ENCODE results near the gene SPRY4. TPM values are rescaled to one million over a fixed set of nuclear protein-coding genes. Genes with fewer than 3 reads are reported as not detected.

The SPRY4 gene
- total and polyA plus RNA-seq, 12 donors: 12.1 to 66.1 (median 30.3) TPM

DNA sequence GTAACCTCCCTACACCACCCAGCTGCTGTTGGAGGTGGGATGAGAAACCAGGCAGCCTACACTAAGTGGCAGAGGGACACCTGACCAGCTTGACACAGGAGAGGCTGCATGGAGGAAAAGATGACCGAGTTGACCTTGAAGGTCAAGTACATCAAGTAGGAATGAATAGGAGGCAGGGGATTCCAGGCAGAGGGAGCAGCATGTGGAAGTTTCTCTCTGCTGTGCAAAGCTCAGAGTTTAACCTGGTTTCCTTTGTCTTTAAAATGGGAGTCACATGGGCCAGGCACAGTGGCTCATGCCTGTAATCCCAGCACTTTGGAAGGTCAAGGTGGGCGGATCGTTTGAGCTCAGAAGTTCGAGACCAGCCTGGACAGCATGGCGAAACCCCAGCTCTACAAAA lies 32.6 kb downstream of the SPRY4 start:
- intact Hi-C loops (cut with DNase I): no loop called here
- Histone ChIP-seq H3K27ac (no peak overlapping the region), H3K4me3 (no peak overlapping the region), H3K36me3 (replicated peaks in 1 of 2) (no peaks in the 10 kb centered on the region), H3K9me3 (replicated peaks in 1 of 3) (no peaks in the 10 kb centered on the region), H3K4me1 (replicated peaks in 1 of 2) (peaks cover 4 to 32% of the 10 kb centered on the region in 2 donors), H3K27me3 (no peaks in the 10 kb centered on the region)
- DNase-seq: no peak
- no peak for TF ChIP-seq POLR2A (IDR thresholded peaks at IDR 0.05)
- TF ChIP-seq, protein P1, sequence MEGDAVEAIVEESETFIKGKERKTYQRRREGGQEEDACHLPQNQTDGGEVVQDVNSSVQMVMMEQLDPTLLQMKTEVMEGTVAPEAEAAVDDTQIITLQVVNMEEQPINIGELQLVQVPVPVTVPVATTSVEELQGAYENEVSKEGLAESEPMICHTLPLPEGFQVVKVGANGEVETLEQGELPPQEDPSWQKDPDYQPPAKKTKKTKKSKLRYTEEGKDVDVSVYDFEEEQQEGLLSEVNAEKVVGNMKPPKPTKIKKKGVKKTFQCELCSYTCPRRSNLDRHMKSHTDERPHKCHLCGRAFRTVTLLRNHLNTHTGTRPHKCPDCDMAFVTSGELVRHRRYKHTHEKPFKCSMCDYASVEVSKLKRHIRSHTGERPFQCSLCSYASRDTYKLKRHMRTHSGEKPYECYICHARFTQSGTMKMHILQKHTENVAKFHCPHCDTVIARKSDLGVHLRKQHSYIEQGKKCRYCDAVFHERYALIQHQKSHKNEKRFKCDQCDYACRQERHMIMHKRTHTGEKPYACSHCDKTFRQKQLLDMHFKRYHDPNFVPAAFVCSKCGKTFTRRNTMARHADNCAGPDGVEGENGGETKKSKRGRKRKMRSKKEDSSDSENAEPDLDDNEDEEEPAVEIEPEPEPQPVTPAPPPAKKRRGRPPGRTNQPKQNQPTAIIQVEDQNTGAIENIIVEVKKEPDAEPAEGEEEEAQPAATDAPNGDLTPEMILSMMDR (IDR thresholded peaks at IDR 0.05): no peak
- 72 to 82% (median 79%) methylated on average over 5 of the region's 5 CpGs for WGBS, 4 donors

DNA sequence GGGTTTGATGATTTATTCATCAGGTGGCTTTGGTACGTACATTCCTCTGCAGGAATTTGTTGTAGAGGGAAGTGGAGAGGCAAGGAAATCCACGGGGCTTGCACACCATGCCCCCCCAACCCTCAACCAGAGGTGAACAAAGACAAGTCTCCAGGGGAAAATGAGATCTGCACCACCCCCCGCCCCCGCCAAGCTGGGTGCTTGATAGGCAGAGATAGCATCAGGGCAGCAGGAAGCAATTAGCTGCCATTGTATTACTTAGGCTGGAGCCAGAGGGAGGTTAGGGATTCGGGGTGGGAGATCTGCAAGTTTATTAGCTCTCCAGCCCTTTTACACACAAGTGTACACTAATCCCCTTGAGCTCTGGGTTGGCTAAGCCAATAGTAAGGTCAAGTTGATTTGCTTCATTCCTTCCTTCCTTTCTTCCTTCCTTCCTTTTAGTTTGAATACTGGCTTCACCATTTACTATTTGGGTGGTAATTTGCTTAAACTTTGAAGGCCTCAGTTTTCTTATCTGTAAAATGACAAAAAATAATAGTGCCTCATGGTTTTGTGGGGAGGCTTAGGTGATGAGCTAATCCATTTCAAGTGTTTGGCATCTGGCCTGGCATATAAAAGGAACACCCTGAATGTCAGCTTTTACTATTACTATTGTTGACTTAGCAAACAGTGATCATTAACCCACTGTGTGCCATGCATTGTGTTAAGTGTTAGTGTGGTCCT lies 34.1 kb downstream of the SPRY4 start:
- intact Hi-C loops (cut with DNase I): no loop called here
- 54 to 62% (median 59%) methylated on average over 5 of the region's 5 CpGs for WGBS, 4 donors
- Histone ChIP-seq H3K9me3 (replicated peaks in 1 of 3) (no peaks in the 10 kb centered on the region), H3K4me1 (replicated peaks in 1 of 2) (peaks cover 0 to 18% of the 10 kb centered on the region in 2 donors), H3K27me3 (no peaks in the 10 kb centered on the region), H3K36me3 (replicated peaks in 1 of 2) (no peaks in the 10 kb centered on the region), H3K27ac (no peak overlapping the region), H3K4me3 (no peak overlapping the region)
- DNase-seq: no peak
- no peak for TF ChIP-seq POLR2A (IDR thresholded peaks at IDR 0.05)
- TF ChIP-seq, protein P1 (IDR thresholded peaks at IDR 0.05): no peak

DNA sequence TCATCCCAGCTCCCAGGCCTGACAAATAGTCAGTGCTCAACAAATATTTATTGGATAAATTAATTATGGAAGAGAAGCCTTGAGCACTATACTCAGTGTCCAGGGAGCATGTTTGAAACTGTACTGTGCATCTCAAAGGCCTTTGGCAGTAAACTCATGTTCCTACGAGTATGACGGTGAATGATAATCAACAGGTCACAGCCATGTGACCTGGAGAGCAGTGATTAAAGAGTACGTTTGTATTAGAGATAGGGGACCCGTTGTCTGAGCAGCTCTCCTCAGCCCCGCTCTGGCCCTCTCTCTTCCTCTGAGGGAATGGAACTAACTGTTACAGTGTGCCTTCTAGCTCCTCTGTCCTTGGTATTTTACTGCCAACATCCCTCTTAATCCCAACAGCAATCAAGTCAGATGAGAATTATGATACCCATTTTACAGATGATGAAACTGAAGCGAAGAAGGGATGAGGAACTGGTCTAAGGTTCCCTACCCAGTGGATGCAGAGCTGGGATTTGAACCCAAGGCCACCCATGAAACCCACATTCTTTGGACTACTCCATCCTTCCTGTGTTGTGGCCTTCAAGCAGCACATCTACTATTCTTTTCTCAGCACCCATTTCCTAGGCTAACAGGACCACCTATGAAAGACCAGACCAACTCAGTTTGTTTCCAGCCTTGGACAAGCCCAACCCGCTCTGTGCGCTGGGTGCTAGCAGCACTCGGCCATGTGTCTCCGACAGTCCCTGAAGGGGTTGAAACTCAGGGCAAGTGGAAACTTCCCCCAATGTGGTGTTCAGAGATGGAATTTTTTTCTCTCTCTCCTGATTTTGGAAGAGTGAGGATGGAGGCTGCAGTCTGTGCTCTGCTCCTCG lies 34.9 kb downstream of the SPRY4 start:
- Histone ChIP-seq H3K36me3 (replicated peaks in 1 of 2) (no peaks in the 10 kb centered on the region), H3K27ac (peak overlapping the region in 1 of 5 donors; percentile 1), H3K4me1 (replicated peaks in 1 of 2) (peaks cover 0 to 16% of the 10 kb centered on the region in 2 donors), H3K4me3 (no peak overlapping the region), H3K27me3 (no peaks in the 10 kb centered on the region), H3K9me3 (replicated peaks in 1 of 3) (no peaks in the 10 kb centered on the region)
- 72 to 80% (median 76%) methylated on average over 11 of the region's 11 CpGs for WGBS, 4 donors
- intact Hi-C loops (cut with DNase I): no loop called here
- TF ChIP-seq, protein P1 (IDR thresholded peaks at IDR 0.05): no peak
- TF ChIP-seq POLR2A (IDR thresholded peaks at IDR 0.05): no peak
- DNase-seq: no peak

- DNase-seq: no peak
- Histone ChIP-seq H3K4me3 (no peak overlapping the region), H3K4me1 (replicated peaks in 1 of 2) (peaks cover 0 to 16% of the 10 kb centered on the region in 2 donors), H3K36me3 (replicated peaks in 1 of 2) (no peaks in the 10 kb centered on the region), H3K27ac (peak overlapping the region in 2 of 5 donors; percentile 30 to 44), H3K9me3 (replicated peaks in 1 of 3) (no peaks in the 10 kb centered on the region), H3K27me3 (no peaks in the 10 kb centered on the region)
- intact Hi-C loops (cut with DNase I): no loop called here
- WGBS, 4 donors: 75 to 92% (median 79%) methylated on average over 5 of the region's 5 CpGs
- TF ChIP-seq, protein P1 (IDR thresholded peaks at IDR 0.05): no peak
- no peak for TF ChIP-seq POLR2A (IDR thresholded peaks at IDR 0.05)
Observed at GRCh38 chr5:142287973-142288313, 36.9 kb downstream of the SPRY4 start.

All from adrenal gland (tissue), 12 donors.